Activated naive CD8-positive, alpha-beta T cell treated with anti-CD3 and anti-CD28 coated beads, Interleukin-2, amount 50 U/mL, for 24 hours (primary cell): ENCODE data around the gene TIMM22.
"Not testable (repeated sequence)": the region's sequence is repeated elsewhere in the genome, so short reads cannot be mapped to it uniquely, and the experiment has no call there.

Experiments used
- ATAC-seq: fragments of 150-1000 bp; cut with Tn5 transposase; one replicate; pipeline ENCODE4 v1.10.0; 2021
- DNase-seq: peaks from one replicate; pipeline ENCODE4 v3.0.0; 2021
- H3K27ac Mint-ChIP-seq: one replicate; pipeline ENCODE4 v1.8.0; 2021; ENCODE audit warnings: mild to moderate bottlenecking, mixed read lengths
- H3K27me3 Mint-ChIP-seq: one replicate; pipeline ENCODE4 v1.8.0; 2021; ENCODE audit warnings: mixed read lengths
- H3K36me3 Mint-ChIP-seq: one replicate; pipeline ENCODE4 v1.8.0; 2021; ENCODE audit warnings: low read depth, mixed read lengths
- H3K4me1 Mint-ChIP-seq: one replicate; pipeline ENCODE4 v1.8.0; 2021; ENCODE audit warnings: mixed read lengths
- H3K4me3 Mint-ChIP-seq: one replicate; pipeline ENCODE4 v1.8.0; 2021; ENCODE audit warnings: mild to moderate bottlenecking, moderate library complexity, mixed read lengths
- H3K9me3 Mint-ChIP-seq: one replicate; pipeline ENCODE4 v1.8.0; 2021; ENCODE audit warnings: mixed read lengths

TIMM22 gene

GRCh38 chr17:996554-997344 lies at the start of gene TIMM22:
Gene TIMM22, plus strand, starts transcription at chr17:997129. Its CDS starts 14 bp downstream, at chr17:997143.
- peak within 1 kb of the TSS; percentile 100 for H3K27ac Mint-ChIP-seq
- peaks cover 27% of the 10 kb centered on the region for H3K4me1 Mint-ChIP-seq
- H3K36me3 Mint-ChIP-seq = peaks cover 13% of the 10 kb centered on the region
- no peaks in the 10 kb centered on the region for H3K27me3 Mint-ChIP-seq
- peak; percentile 95 for ATAC-seq
- H3K4me3 Mint-ChIP-seq = peak within 1 kb of the TSS; percentile 96
- DNase-seq = peak; percentile 92
- H3K9me3 Mint-ChIP-seq = peaks cover 15% of the 10 kb centered on the region

- no peak overlapping the region for H3K27ac Mint-ChIP-seq
- peaks cover 5% of the 10 kb centered on the region for H3K4me1 Mint-ChIP-seq
- no peaks in the 10 kb centered on the region for H3K36me3 Mint-ChIP-seq
- peaks cover 16% of the 10 kb centered on the region for H3K27me3 Mint-ChIP-seq
- H3K4me3 Mint-ChIP-seq = no peak overlapping the region
- H3K9me3 Mint-ChIP-seq = no peaks in the 10 kb centered on the region
- no peak for DNase-seq
- no peak for ATAC-seq
Measured at GRCh38 chr17:948284-948852, 48.6 kb upstream of the TIMM22 start.

- H3K4me1 Mint-ChIP-seq = peaks cover 5% of the 10 kb centered on the region
- H3K27ac Mint-ChIP-seq = no peak overlapping the region
- DNase-seq (no peak), ATAC-seq (no peak)
- no peaks in the 10 kb centered on the region for H3K9me3 Mint-ChIP-seq
- H3K27me3 Mint-ChIP-seq = peaks cover 16% of the 10 kb centered on the region
- H3K36me3 Mint-ChIP-seq = no peaks in the 10 kb centered on the region
- H3K4me3 Mint-ChIP-seq = no peak overlapping the region
Measured at GRCh38 chr17:949623-950303, 47.2 kb upstream of the TIMM22 start.

GRCh38 chr17:951325-952132 lies 45.4 kb upstream of the TIMM22 start:
- no peak overlapping the region for H3K4me3 Mint-ChIP-seq
- peaks cover 5% of the 10 kb centered on the region for H3K4me1 Mint-ChIP-seq
- DNase-seq = no peak
- ATAC-seq = no peak
- no peak overlapping the region for H3K27ac Mint-ChIP-seq
- H3K27me3 Mint-ChIP-seq = peaks cover 16% of the 10 kb centered on the region
- no peaks in the 10 kb centered on the region for H3K9me3 Mint-ChIP-seq
- H3K36me3 Mint-ChIP-seq = no peaks in the 10 kb centered on the region

- H3K4me1 Mint-ChIP-seq, H3K4me3 Mint-ChIP-seq: not testable (repeated sequence)
- H3K27me3 Mint-ChIP-seq = peaks cover 19% of the 10 kb centered on the region
Measured at GRCh38 chr17:952592-952991, 44.3 kb upstream of the TIMM22 start.

GRCh38 chr17:953767-954166 lies 43.2 kb upstream of the TIMM22 start:
- Mint-ChIP-seq H3K4me3 (no peak overlapping the region), H3K27me3 (peaks cover 21% of the 10 kb centered on the region), H3K4me1 (peaks cover 5% of the 10 kb centered on the region), H3K36me3 (no peaks in the 10 kb centered on the region), H3K27ac (no peak overlapping the region), H3K9me3 (no peaks in the 10 kb centered on the region)
- ATAC-seq (no peak), DNase-seq (no peak)

More at GRCh38 chr17:952592-952991, 44.3 kb upstream of the TIMM22 start:
- H3K9me3 Mint-ChIP-seq, H3K36me3 Mint-ChIP-seq, DNase-seq, H3K27ac Mint-ChIP-seq, ATAC-seq: not testable (repeated sequence)

- Mint-ChIP-seq H3K9me3 (no peaks in the 10 kb centered on the region), H3K27ac (no peak overlapping the region), H3K36me3 (no peaks in the 10 kb centered on the region), H3K27me3 (peaks cover 21% of the 10 kb centered on the region), H3K4me3 (no peak overlapping the region), H3K4me1 (peaks cover 5% of the 10 kb centered on the region)
- DNase-seq (no peak), ATAC-seq (no peak)
Measured at GRCh38 chr17:954431-955164, 42.3 kb upstream of the TIMM22 start.

- no peaks in the 10 kb centered on the region for H3K9me3 Mint-ChIP-seq
- ATAC-seq = no peak
Measured at GRCh38 chr17:956905-957304, 40.0 kb upstream of the TIMM22 start.

GRCh38 chr17:957856-958421 lies 39.0 kb upstream of the TIMM22 start:
- Mint-ChIP-seq H3K9me3 (no peaks in the 10 kb centered on the region), H3K4me3 (no peak overlapping the region), H3K4me1 (no peaks in the 10 kb centered on the region), H3K36me3 (no peaks in the 10 kb centered on the region), H3K27me3 (peaks cover 11% of the 10 kb centered on the region), H3K27ac (no peak overlapping the region)
- DNase-seq (no peak), ATAC-seq (no peak)

More at GRCh38 chr17:956905-957304, 40.0 kb upstream of the TIMM22 start:
- DNase-seq = no peak
- Mint-ChIP-seq H3K27me3 (peaks cover 8% of the 10 kb centered on the region), H3K4me1 (peaks cover under 1% of the 10 kb centered on the region), H3K4me3 (no peak overlapping the region), H3K36me3 (no peaks in the 10 kb centered on the region), H3K27ac (no peak overlapping the region)

GRCh38 chr17:958712-959451 lies 38.0 kb upstream of the TIMM22 start:
- no peak overlapping the region for H3K27ac Mint-ChIP-seq
- no peak for ATAC-seq
- H3K4me1 Mint-ChIP-seq = no peaks in the 10 kb centered on the region
- H3K9me3 Mint-ChIP-seq = no peaks in the 10 kb centered on the region
- H3K36me3 Mint-ChIP-seq = no peaks in the 10 kb centered on the region
- no peak for DNase-seq
- peaks cover 14% of the 10 kb centered on the region for H3K27me3 Mint-ChIP-seq
- H3K4me3 Mint-ChIP-seq = no peak overlapping the region

- DNase-seq (no peak), ATAC-seq (no peak)
- no peaks in the 10 kb centered on the region for H3K36me3 Mint-ChIP-seq
- no peaks in the 10 kb centered on the region for H3K4me1 Mint-ChIP-seq
- no peaks in the 10 kb centered on the region for H3K9me3 Mint-ChIP-seq
- H3K27ac Mint-ChIP-seq = no peak overlapping the region
- peaks cover 25% of the 10 kb centered on the region for H3K27me3 Mint-ChIP-seq
- no peak overlapping the region for H3K4me3 Mint-ChIP-seq
Measured at GRCh38 chr17:962166-962565, 34.8 kb upstream of the TIMM22 start.

- peaks cover 26% of the 10 kb centered on the region for H3K27me3 Mint-ChIP-seq
- H3K9me3 Mint-ChIP-seq = no peaks in the 10 kb centered on the region
- no peak overlapping the region for H3K27ac Mint-ChIP-seq
- H3K4me3 Mint-ChIP-seq = no peak overlapping the region
- ATAC-seq (no peak), DNase-seq (no peak)
- no peaks in the 10 kb centered on the region for H3K4me1 Mint-ChIP-seq
- no peaks in the 10 kb centered on the region for H3K36me3 Mint-ChIP-seq
Measured at GRCh38 chr17:962670-963069, 34.3 kb upstream of the TIMM22 start.

GRCh38 chr17:964876-965275 lies 32.1 kb upstream of the TIMM22 start:
- ATAC-seq = no peak
- peaks cover 5% of the 10 kb centered on the region for H3K4me1 Mint-ChIP-seq
- peaks cover 43% of the 10 kb centered on the region for H3K27me3 Mint-ChIP-seq

More at GRCh38 chr17:964876-965275, 32.1 kb upstream of the TIMM22 start:
- Mint-ChIP-seq H3K4me3 (no peak overlapping the region), H3K9me3 (no peaks in the 10 kb centered on the region), H3K27ac (no peak overlapping the region), H3K36me3 (no peaks in the 10 kb centered on the region)
- no peak for DNase-seq
